ENCODE results near the gene HIC2.
"Not testable (repeated sequence)": the region's sequence is repeated elsewhere in the genome, so short reads cannot be mapped to it uniquely, and the experiment has no call there.

Gene HIC2

DNA sequence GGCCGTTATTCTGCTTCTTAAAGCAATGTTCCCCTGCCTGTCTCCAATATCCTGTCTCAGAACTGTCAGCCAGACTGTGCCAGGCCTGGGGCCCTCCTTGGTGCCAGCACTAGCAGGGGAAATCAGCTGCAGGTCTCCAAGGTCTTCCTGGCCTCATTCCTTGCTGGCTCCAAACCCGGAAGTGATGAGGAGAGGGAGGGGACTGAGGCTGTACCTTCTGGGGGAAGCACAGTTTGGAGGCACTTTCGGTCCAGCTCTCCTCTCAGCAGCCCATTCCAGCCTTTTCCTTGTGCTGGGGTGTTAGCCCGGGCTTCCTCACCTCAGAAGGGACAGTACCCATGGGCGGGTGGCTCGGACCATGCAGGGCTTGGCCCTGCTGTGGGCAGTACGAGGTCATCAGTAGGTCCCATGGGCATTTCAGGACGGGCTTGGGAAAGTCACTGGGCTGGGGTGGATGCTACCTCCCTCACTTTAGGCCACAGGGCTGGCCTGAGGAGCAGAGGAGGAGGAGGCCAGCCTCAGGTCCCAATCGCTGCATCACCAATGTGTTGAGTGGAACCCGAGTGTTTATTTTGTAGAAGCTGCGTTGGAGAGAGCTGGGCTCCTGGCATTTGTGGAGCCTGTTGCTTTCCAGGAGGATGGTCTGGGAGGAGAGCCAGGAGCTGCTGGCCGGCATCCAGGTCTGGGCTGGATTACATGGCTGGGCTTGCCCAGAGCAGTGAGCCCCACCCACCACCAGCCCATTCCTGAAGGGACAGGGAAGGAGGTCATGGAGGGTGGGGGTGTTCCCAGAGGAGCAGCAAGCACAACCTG lies 19.0 kb downstream of the HIC2 start:
- not testable (repeated sequence) for DNase-seq

DNA sequence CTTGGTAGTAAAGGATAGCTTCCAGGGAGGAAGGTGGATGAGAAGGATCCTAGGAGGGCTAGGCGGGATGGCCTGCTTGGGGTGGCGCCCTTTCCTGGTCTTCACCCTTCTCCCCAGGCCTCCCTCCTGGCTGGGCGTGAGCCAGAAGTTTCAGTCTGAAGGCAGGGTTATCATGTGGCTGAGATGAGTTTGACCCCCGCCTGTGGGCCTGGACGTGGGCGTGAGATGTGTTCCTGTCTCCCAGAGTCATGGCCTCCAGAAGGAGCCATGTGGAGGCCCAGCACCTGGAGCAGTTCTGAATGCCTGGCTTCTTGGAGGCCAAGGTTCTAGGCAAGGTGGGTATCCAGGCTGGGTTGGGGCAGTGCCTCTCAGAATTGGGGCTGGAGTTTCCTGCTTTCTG lies 20.8 kb downstream of the HIC2 start:
- not testable (repeated sequence) for DNase-seq

DNA sequence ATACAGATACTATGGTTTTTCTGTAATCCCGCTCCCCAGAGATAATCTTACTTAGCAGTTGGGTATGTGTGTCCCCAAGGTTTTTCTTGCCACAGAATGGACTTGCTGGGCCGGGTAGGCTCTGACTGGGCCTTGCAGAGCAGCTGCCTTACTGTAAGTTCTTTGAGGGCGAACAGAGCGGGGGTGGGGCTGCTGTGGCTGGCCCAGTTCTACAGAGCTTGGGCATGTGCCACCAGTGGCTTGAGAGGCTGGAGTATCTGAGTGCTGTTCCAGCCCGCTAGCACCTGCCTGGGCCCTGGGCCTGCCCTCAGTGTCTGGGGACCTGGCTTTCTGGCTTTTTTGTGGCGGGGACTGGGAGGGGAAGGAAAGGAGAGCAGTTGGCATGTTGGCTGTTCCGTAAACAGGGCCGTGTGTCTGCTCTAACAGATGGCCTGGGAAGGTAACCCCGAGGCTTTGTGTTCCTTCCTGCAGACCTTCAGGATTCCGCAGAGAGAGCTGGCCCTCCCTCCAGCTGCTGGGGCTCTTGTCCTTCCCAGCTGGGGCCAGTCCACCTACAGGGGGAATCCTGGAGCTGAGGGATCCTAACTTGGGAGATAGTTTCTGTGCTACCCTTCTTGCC lies 23.0 kb downstream of the HIC2 start:
- not testable (repeated sequence) for DNase-seq

DNA sequence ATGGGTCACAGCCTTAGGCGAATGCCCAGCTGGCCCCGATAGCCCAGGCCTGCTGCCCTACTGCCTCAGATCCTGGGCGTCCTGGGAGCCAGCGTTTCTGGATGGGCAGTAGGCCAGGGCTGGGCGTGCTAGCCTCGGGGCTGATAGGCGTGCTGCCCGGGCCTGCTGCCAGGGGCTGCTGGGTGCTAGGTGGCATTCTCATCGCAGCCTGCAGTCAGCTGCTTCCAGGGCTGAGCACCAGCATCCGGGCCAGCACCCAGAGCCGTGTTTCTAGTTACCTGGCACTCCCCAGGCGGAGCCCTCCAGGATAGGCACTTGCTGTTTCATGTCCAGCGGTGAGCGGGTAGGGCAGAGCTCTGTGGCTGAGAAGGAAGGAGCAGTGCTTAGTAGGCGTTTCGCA lies 23.5 kb downstream of the HIC2 start:
- not testable (repeated sequence) for DNase-seq

DNA sequence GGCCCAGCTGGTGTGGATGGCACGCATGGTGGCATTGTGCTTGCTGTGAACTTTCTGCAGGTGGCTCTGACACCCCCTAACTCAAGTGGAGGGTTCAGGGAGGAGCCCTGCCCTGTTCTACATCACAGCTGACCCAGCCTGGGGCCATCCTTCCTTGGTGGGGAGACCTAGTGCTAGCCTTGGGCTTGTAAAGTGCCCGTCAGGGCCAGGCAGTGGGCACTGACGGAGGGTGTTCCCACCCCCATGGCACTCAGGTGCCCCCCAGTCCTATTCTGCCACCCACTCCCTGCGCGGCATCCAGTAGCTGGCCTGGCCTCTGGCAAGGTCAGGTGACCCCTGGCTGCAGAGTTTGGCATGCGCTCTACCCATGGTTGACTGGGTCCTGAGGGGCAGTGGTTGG lies 24.0 kb downstream of the HIC2 start:
- DNase-seq = not testable (repeated sequence)

DNA sequence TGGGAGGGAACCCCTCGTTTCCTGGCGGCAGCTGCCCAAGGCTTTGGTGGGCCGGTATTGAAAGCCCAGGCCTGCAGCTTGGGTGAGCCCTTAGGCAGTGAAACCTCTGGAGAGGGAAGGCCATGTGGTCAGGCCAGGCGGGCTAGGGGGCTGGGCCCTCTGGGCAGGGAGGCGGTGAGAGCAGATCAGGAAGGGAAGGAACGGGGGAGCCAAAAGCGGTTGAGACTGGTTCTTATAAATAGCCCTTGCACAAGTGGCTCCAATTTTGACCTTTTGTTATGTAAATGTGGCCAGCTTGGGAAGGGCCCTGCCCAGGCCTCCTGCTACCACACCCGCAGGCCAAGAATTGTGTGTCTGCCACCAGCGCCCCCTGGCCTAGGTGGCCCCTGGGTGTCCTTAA lies 25.0 kb downstream of the HIC2 start:
- DNase-seq = not testable (repeated sequence)

DNA sequence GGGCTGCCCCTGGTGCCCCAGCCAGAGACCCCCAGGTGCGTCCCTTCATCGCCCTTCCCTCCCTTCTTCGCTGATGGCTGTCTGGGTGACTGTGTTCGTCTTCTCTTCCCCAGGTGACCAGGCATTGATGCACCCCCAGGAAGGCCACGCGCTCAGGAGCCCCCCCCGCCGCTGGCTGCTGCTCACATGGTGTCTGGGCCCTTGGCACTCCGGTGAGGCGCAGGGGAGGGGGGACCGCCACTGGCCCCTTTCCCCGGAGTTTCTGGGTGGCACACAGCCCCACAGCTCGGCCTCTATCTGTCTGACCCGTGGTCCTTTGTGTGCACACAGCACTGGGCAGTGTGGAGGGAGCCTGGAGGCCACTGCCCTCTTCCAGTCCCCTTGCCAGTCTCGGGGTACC lies 25.5 kb downstream of the HIC2 start:
- not testable (repeated sequence) for DNase-seq

DNA sequence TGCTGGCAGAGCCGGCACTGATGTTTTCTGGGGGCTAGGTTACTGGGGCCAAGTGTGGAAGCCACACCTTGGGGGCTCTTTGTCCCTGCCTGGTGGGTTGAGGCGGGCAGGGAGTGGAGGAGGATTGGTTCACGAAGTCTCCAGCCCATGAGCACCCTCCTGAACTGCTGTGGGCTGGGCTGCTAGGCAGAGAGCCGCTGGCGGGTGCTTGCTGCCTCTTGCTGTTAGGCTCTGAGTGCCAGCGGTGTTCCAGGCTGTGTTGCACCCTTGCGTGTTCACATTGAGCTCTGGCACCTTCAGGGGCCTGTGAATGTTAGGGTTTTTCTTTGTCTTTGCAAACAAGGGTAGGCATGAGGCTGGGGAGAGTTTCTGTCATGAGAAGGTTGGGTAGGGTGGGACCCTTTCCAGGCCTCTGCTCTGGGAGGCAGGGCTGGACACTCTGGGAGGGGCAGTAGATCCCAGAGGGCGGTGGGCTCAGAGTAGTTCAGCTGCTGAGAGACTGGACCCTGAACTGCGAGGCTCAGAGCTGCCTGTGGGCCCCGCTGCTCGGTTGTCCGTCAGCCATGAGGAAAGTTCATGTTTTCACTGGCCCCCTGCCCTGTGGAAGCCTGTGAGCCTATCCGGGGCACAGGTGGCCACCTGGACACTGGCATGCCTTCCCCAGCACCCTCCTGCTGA lies 26.0 kb downstream of the HIC2 start:
- no peak for DNase-seq

DNA sequence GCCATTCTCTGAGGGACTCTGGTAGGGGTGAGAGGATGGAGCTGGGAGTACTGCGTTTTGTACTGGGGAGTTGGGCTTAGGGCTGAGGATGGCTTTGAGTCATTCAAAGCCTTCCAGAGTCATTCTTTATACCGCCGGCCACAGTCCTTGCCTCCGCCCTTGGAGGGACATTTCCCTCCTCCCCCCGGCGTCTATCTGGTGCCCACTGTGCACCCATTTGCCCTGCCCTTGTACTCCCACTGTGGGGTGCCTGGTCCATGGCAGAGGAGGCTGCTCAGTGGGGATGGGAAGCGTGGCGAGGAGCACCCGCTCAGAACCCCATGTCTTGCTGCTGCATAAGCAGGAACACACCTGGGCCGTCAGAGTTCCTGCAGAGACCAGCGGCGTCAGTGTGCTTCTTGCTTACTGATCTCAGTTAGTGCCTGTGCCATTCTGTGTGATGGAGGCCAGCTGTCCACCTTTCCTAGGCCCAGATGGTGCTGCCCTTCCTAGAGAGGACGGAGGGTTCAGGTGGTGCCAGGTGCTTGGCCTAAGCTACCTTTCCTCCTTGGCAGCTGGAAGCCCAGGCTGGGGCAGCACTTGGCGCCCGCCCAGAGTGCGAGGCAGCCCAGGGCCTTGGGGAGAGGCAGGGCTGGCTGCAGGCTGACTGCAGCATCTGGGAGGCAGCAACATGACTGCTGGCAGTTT lies 26.7 kb downstream of the HIC2 start:
- no peak for DNase-seq

DNA sequence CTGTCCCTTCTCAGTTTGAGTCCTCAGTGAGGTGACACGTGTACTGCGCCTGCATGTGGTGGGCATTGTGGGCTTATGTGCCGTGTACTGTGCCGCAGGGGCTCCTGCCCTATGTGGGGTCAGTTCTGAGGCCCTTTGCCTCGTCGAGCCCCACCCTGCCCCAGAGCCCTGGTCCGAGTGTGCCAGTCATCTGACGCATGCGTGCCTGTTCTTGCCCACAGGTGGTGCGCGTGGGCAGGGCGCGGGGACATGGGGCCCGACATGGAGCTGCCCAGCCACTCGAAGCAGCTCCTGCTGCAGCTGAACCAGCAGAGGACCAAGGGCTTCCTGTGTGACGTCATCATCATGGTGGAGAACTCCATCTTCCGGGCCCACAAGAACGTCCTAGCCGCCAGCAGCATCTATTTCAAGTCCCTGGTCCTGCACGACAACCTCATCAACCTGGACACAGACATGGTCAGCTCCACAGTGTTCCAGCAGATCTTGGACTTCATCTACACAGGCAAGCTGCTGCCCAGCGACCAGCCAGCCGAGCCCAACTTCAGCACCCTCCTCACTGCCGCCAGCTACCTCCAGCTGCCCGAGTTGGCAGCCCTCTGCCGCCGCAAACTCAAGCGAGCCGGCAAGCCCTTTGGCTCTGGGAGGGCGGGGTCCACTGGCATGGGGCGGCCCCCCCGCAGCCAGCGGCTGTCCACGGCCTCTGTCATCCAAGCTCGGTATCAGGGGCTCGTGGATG lies 27.7 kb downstream of the HIC2 start:
- DNase-seq = no peak

DNA sequence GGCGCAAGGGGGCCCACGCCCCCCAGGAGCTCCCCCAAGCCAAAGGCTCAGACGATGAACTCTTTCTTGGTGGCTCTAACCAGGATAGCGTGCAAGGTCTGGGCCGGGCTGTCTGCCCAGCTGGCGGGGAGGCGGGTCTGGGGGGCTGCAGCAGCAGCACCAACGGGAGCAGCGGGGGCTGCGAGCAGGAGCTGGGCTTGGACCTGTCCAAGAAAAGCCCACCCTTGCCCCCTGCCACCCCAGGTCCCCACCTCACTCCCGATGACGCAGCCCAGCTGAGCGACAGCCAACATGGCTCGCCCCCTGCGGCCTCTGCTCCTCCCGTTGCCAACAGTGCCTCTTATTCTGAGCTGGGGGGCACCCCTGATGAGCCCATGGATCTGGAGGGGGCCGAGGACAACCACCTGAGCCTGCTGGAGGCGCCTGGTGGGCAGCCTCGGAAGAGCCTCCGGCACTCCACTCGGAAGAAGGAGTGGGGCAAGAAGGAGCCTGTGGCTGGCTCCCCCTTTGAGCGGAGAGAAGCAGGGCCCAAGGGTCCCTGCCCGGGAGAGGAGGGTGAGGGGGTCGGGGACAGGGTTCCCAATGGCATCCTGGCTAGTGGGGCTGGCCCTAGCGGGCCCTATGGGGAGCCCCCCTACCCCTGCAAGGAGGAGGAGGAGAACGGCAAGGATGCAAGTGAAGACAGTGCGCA lies 28.4 kb downstream of the HIC2 start:
- no peak for DNase-seq

DNA sequence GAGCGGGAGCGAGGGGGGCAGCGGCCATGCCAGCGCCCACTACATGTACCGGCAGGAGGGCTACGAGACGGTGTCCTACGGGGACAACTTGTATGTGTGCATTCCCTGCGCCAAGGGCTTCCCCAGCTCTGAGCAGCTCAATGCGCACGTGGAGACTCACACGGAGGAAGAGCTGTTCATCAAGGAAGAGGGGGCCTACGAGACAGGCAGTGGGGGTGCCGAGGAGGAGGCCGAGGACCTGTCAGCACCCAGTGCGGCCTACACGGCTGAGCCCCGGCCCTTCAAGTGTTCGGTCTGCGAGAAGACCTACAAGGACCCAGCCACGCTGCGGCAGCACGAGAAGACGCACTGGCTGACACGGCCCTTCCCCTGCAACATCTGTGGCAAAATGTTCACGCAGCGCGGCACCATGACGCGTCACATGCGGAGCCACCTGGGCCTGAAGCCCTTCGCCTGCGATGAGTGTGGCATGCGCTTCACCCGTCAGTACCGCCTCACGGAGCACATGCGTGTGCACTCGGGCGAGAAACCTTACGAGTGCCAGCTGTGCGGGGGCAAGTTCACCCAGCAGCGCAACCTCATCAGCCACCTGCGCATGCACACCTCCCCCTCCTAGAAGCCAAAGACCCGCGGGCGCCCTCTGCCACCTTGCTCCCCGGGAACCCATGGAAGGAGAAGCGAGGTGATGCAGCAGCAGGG lies 29.1 kb downstream of the HIC2 start:
- no peak for DNase-seq

DNA sequence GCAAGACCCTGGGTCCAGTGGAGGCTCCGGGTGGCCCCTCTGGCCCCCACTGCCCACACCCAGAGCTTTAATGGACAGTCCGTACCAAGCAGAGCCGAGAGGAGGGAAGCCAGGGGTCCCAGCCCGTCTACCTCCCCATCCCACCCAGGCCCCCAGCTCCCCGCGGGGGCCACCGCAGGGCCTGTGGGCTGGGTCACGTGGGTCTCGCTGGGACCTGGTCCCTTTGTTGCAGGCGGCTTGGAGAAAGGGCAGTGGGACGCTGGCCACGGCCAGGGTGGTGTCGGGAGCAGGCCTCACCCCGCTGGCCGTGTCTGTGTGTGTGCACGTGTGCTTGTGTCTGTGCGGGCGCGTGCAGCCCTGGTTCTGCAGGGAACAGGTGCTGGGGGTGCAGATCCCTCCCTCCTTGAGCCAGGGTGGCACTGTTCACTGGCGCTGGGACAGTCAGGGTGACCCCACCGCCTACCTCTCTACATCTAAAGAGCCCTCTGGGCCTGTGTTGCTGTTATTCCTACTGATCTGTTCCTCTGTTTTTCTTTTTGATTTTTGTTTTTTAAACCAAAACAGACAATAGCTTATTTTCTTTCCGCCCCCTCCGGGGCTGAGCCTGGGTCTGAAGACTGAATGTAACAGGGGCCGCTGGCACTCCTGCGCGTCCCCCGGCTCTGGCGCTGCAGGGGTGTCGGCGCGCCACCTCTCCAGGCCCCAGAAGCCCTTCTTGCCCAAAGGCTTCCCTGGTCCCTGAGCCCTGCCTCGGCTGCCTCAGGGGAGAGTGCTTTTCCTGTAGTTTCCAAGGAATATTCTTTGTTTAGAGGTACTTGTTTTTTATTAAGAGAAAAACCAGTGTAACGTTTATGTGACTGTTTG lies 29.9 kb downstream of the HIC2 start:
- DNase-seq = no peak

DNA sequence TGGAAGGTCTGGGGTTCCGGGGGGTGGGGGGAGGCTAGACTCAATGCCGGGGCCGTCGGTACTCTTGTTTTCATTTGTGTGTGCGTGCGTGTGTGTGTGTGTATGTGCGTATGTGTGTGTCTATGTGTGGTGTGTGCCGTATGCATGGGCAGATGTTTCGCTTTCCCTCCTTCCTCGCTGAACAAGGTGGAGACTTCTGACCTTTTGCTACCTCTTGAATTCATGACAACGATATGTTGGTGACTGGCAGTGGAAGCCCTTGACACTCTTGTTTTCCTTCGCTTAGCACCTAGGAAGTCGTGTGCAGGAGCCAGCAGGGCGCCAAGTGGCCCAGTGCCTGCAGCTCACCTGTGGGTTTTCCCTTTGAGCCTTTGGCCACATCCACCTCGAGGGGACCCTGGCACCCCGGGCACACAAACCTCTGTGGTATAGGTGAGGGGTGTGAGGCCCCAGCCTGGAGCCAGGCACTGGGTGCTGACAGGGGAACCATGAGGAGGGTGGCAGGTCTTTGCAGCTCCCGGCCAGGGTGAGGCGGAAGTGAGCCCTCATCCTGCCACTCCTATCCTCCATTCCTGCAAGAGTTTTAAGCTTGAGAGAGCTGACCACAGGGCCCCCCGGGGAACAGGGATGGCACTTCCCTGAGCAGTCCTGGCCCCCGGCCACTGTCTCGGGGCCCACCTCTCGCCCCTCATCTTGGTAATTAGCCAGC lies 30.7 kb downstream of the HIC2 start:
- no peak for DNase-seq

DNA sequence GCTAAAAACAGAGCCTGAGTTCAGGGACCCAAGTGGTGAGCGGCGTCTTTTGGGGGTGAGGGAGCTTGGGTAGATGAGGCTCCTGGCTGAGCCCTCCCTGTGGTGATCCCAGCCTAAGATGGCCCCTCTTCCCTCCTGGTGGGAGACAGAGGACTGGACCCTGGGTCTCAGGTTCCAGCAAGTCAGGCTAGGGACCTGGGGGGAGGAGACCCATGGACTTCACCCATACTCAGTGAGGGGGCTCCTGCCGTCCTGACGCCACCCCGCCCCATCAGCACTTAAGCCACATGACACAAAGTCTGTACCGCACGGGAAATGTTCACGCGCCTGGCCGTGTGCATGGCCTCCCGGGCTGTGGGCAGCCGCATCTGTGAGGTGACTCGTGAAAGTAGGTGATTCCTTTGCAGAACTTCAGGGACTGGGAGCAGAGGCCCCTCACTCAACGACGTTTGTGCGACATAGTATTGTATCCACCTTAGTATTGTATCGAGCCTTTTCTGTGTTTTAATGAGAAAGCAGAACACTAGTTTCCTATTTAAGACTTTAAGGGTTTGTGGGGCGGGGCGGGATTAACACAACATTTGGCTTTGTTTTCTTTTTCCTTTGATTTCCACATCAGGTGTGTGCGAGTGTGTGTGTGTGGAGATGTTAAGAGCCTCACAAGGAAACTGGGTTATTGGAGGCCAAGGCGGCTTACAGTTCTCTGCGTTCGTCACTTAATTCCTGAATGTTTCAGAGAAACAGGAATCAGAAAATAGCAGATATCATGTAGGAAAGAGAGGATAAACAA lies 31.7 kb downstream of the HIC2 start:
- no peak for DNase-seq

DNA sequence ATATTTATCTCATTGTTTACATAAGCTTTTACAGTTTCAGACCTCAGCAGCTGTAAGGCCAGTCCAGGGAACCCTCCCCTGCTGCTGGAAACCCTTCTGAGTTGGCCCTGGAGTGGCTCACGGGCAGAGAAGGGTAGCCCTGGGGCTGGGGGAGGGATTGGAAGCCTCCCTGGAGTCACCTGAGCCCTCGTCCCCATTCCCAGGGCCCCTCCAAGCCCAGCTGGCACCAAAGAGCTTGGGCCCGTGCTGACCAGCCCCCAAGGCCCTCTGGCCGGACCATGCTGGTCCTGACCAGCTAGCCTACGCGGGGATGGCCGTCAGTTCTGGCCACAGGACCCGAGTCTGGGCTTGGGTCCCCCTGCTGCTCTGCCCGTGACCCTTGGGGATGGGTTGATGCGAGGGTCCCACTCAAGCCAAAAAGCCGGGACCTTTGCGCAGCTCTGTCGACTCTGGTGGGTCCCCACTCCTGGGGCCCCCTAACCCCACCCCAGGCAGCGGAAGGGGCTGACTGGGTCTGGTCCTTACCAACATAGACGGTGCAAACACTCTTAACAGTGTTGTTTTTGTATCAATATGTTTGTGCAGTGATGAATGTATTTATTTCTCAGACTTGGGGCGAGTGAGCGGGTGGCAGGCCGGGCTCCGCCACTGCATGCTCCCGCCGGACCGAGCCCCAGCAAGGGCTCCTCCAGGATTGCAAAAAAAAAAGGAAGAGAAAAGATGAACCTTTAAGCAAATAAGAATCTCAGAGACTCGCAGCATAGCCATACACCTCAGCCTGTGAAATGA lies 32.6 kb downstream of the HIC2 start:
- no peak for DNase-seq

DNA sequence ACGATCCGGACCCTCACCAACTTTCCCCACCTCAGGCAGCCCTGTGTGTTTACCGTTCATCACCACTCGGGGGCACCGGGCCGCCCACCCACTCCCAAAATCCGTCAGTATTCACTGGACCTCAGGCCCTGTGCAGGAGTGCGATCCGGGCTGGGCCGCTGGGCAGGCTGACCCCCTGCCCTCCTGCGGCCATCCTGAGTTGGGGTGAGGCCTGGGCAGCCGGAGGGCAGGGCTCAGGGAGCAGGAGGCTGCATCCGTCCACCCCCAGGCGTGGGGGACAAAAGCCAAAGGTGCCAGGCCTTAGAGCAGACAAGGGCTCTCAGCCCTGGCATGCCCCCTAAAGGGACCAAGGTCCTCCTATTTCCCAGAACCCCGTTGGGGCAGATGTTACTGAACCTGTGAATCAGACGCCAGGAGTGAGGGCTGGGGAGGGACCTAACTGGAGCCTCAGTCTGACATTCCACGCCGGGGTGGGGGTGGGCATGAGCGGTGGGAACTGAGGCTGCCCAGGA lies 33.2 kb downstream of the HIC2 start:
- no peak for DNase-seq

DNA sequence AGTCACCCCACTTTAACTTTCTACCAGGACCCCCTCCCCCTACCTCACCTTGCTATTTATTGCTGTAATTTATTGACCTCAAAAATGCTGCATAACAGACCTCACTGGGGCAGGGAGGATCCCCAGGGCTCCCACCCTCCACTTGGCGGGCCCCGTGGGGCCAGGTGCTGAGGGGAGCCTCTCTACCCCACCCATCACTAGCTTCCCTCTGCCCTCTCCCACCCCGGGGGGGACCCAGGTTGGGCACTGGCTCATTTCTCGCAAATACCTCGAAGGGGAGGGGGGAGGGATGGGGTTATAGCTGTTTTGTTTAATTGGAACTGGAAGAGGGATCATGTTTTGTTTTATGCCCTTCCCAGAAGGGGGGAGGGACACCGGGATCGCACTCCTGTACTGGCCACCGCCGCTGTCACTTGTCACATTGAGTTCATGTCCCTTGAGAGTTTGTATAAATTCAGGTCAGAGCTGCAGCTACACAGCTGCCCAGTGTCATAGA lies 33.7 kb downstream of the HIC2 start:
- DNase-seq = no peak
